Epithelial cell of proximal tubule (primary cell): ENCODE measurements around the gene MYRIP. TPM values are rescaled to one million over a fixed set of nuclear protein-coding genes. Genes with fewer than 3 reads are reported as not detected.

ENCODE experiments used
- DNase-seq: peaks from one replicate; pipeline ENCODE4 v3.0.0-alpha.2; 2011; ENCODE audit warnings: low read depth
- H3K4me3 ChIP-seq: 2 replicates; pipeline ENCODE4 v1.5.1; 2011; ENCODE audit warnings: low read depth, mild to moderate bottlenecking, low read length
- CTCF ChIP-seq: conservative IDR thresholded peaks from 2 replicates; pipeline ENCODE4 v1.5.1; 2012; ENCODE audit warnings: low read depth, mild to moderate bottlenecking, low read length
- total RNA-seq: library from RNA; depleted of rRNA; stranded (reverse); fragments of >200 nt; gene quantifications from 2 replicates; pipeline ENCODE4 v1.2.3, GENCODE V29; 2015

Gene MYRIP
- total RNA-seq, 1 donor from 2014 or later, result 0.12 TPM

DNA sequence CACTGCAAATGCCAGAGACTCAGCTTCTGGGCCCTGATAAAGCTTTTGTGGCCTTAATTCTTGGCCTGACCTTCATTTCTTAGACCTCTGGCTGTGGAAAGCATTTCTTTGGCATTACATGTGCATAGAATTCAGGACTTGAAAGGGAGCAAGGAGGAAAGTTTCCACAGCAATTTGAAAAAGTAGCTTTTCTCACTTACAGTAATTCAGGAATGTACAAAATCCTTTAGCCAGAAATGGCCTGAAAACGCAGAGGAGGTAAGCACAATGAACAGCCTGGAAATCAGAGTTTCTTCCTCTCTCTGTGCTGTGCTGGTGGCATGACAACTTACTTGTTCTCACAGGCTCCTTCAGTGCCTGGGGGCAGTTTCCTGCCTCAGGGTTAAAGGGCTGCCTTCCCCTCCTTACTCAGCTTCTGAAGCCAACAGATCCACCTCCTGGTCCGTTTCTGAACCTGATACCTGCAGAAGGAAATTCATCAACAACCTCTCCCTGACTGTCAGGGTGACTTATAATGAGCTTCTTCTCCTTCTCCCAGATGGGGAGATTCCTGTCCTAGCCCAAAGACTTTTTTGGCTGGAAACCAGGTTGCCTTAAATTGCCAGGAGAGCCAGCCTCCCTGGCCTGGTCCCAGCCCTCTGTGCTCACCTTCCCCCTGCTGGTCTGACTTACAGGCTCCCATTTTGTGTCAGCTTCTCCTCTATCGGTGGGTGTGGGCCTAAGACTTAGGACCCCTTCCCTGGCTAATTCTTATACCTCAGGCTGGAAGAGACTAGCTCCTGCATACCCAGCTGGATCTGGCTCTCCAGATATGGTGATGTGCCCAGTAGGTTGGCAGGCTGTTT, 102.3 kb downstream of the MYRIP start:
- no peak overlapping the region for H3K4me3 ChIP-seq
- no peak for DNase-seq
- TF ChIP-seq CTCF, result peak; percentile 25

- no peak for TF ChIP-seq CTCF
- no peak for DNase-seq
- H3K4me3 ChIP-seq, result no peak overlapping the region
Observed at GRCh38 chr3:39915027-39915426, 105.6 kb downstream of the MYRIP start.

DNA sequence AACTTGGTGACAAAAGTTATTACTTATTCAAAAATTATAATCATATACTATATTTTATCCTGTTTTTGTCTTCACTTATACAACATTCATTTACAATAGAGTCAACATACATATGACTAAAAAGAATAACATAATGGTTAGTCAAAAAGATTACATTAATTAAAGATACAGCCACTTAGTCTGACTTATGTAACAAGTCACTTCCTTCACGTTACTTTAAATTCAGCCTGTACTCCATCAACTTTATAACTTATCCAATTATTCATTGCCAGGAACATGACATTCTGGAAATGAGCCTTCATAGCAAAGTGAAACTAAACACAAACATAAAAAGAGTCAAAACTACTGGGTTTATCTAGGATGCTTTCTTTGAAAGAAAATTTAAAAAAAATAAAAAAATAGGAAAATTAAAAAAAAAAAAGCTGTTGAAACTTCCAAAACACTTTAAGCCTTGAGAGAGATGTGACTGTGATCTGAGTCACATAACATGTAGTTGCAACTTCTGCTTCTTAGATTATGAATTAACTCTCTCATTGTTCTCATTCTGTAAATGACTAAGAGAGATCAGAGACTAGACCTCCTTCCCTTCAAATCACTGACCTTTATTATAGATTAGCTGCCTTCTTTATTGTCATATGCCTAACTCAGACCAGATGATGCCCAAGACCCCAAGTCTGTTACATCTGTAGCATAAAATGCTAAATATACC, 107.8 kb downstream of the MYRIP start:
- DNase-seq, result peak; percentile 63
- no peak for TF ChIP-seq CTCF
- no peak overlapping the region for H3K4me3 ChIP-seq

GRCh38 chr3:39919281-39919680, 109.9 kb downstream of the MYRIP start:
- no peak for TF ChIP-seq CTCF
- no peak for DNase-seq
- no peak overlapping the region for H3K4me3 ChIP-seq

DNA sequence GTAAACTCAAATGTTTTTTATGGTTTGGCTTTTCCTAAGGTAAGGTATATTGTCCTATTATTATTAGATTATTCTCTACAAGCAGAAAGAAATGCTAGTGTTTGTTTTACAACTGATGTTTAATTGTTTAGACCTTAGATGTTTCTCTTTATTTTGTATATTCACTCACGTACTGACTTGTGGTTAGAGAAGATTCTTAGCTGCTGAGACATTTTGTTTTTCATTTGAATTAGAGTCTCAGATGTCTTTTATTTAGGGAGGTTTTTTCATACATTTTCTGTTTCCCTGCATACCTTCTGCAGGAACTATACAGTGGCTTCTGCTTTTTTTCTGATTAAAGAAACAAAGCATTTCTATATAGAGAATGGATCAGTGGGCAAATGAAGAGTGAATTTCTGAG, 110.9 kb downstream of the MYRIP start:
- no peak overlapping the region for H3K4me3 ChIP-seq
- DNase-seq, result no peak
- TF ChIP-seq CTCF, result no peak

DNA sequence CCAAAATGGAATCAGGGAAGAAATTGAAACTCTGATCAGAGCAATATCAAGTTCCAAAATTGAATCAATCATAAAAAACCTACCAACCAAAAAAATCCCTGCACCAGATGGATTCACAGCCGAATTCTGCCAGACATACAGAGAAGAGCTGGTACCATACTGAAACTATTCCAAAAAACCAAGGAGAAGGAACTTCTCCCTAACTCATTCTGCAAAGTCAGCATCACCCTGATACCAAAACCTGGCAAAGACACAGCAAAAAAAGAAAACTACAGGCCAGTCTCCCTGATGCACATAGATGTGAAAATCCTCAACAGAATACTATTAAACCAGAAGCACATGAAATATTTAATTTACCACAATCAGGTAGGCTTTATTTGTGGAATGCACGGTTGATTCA, 118.1 kb downstream of the MYRIP start:
- TF ChIP-seq CTCF, result no peak
- DNase-seq, result no peak
- no peak overlapping the region for H3K4me3 ChIP-seq
